NCI-H526 treated with DMSO at 0.1 percent for 48 hours (cell line): ENCODE results near the gene HOXD4.

Experiments used
- DNase-seq: peaks from one replicate; lab custom pipeline; 2025; lab: John Stamatoyannopoulos, UW

The HOXD4 gene

GRCh38 chr2:176187899-176188773 is 36.8 kb downstream of the HOXD4 start, which contains the start of gene HOXD1:
HOXD1 (plus strand) TSS chr2:176188668; CDS start chr2:176188802, 134 bp downstream.
- DNase-seq = peak; percentile 75

- peak; percentile 66 for DNase-seq
Measured at GRCh38 chr2:176188774-176189680, 37.7 kb downstream of the HOXD4 start.

GRCh38 chr2:176189681-176190641 is 38.6 kb downstream of the HOXD4 start:
- DNase-seq = peak; percentile 66

DNA sequence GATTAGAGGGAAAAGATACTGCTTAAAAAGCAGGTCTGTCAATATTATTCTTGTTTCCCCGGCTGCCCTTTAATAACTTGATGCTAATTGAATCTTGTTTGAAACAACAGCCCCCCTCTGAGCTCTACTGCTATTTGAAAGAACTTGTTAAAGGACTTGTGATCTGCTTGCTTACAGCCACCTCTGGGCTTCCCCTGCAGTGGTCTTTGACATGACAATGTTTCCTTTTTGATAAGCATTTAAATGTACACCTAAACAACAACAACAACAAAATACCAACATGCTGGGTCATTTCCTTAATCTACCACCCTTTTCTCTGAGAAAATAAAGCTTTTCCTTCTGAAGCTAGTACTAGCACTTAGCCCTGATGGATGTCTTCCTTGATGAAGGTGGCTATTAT is 41.0 kb downstream of the HOXD4 start:
- no peak for DNase-seq

GRCh38 chr2:176193048-176193447 is 41.7 kb downstream of the HOXD4 start:
- peak; percentile 62 for DNase-seq

GRCh38 chr2:176199902-176200301 is 48.6 kb downstream of the HOXD4 start:
- DNase-seq = no peak

- DNase-seq = no peak
Measured at GRCh38 chr2:176200971-176201370, 49.6 kb downstream of the HOXD4 start.

- DNase-seq = peak; percentile 2
Measured at GRCh38 chr2:176202491-176202890, 51.1 kb downstream of the HOXD4 start.
